EL (cell line): ENCODE measurements around the gene NTNG1.

Experiments
- DNase-seq: peaks from one replicate; pipeline ENCODE4 v3.0.0-alpha.2; 2016

Gene NTNG1

DNA sequence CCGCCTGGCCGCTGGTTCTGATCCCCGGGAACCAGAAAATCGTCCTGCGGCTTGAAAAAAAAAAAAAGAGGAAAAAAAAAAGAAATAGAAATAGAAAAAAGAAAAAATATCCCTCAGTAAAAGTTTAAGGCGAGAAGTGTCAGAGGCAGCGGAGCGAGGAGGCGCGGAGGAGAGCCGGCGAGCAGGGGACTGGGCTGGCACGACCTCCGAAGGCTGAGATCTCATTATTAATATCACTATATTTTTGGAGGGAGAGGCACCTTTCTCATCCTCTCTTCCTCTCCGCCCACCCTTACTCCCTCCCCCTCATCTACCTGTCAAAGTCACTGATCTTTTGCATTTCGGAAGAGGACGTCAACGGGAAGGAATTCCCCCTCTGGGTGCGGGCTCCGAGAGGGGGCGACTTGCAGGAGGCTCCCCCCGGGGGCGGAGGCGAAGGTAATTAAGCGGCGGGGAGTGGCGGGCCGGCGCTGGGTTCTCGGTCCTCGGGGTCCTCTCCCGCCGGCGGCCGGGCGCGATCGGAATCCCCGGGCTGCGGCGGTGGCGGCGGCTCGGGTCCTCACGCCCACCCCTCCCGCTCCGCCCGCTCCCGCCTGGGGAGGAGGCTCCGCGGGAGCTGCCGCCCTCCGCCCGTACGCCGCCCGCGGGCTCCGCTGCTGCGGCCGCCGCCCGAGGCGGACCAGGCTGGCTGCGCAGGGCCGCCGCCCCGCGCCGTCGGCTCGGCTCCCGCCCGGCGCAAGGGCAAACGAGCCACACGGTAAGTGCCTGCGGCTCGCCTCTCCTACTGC lies at the start of gene NTNG1:
Gene NTNG1 (plus strand): TSS at position 337 of the 788 bp plus-strand sequence.
- peak; percentile 42 for DNase-seq

DNA sequence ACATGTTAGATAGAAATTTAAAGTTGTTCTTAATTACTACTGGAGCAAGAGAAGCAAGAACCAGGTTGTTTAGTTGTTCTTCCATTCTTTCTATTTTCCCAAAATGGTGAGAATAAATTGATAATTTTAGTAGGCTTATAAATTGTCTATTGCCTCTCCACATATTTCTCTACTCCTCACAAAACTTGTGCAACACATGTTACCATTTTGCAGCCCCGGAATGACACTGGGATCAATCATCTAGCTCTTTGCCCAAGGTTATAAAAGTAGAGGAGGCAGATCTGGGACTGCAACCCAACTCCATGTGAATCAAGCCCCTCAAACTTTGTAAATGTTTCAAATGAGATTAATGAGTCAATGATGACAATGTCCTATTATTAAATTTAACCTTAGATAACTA lies 49.4 kb upstream of the NTNG1 start:
- no peak for DNase-seq

DNA sequence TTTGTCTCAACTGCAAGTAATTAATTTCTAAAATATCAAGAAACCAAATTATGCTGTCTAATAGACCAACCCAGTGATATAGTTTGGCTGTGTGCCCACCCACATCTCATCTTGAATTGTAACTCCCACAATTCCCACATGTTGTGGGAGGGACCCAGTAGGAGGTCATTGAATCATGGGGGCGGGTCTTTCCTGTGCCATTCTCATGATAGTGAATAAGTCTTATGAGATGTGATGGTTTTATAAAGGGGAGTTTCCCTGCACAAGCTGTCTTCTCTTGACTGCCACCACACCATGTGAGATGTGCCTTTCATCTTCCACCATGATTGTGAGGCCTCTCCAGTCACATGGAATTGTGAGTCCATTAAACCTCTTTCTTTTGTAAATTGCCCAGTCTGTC lies 47.4 kb upstream of the NTNG1 start:
- peak; percentile 8 for DNase-seq

DNA sequence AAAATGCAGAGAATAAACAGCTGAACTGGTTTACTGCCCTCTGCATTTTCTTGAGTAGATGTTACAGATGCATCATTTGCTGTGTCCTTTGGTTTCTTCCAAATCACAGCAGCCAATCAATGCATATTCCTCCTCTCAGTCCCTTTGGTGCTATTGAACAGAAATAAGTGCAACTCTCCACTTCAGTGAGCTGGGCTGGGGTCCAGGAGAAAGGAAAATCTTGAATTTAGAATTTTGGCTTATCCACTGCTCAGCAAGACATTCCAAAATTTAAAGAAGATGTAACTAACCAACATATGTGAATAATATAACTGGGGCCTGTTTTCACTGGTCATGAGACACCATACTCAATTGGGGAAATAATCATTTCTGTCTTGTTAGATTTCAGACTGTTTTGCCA lies 45.2 kb upstream of the NTNG1 start:
- no peak for DNase-seq

DNA sequence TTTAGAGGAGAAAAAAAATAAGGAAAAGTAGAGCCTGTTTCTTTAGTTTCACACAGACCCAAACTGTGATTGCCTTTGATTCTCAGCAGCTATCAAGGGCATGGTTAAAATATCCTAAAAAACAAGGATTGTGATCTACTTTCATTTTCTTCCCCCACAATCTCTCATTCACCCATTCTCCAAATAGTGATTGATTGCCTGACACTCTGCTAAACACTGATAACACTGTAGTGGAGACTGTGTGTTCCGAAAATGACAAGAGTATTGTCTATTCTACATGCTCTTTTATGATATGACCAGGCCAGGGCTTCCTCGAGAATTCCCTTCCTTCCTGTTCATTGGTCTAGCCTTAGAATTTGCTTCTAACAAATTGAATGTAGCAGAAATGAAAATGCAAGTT lies 44.1 kb upstream of the NTNG1 start:
- no peak for DNase-seq

DNA sequence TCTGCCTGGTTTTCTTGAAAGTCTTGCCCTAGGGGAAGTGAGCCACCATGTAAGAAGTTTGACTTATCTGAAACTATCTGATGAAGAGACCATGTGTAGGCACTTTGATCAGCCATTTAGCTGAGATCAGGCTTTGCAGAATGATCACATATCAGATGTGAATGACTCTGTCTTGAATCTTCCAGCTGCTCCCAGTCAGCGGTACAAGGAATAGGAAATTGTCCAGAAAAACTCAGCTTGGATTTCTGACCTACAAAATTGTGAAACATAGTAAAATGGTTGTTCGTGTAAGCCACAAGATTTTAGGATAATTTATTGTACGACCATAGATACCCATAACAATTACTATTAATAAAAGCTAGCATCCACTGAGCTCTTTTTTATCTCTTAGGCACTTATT lies 41.9 kb upstream of the NTNG1 start:
- no peak for DNase-seq

DNA sequence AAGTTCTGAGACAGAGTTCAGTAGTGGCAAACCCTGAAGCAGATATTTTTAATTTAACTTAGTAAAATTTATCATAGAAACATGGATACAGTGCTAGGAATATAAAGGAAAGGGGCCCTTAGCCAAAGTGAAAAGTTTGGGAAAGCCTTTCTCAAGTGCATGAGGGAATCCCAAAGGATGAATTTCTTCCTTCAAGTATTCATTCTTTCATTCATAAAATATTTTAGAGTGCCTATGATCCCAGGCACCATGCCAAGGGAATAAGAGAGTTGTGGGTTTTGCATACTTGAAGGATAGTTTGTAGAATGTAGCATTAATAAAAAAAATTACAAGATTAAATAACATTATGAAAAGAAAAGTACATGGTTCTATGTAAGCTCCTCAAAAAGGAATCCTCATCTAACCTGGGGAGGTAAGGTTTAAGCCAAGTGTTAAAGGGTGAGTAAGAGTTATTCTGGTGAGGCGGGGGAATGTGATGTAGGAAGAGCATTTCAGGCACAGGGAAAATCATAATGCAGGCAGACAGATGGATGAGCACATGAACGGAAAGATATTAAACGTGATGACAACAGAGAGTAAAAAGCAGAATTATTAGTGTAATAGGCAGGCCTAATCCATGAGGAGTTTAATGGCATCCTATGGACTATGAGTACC lies 40.4 kb upstream of the NTNG1 start:
- DNase-seq, result peak; percentile 5

DNA sequence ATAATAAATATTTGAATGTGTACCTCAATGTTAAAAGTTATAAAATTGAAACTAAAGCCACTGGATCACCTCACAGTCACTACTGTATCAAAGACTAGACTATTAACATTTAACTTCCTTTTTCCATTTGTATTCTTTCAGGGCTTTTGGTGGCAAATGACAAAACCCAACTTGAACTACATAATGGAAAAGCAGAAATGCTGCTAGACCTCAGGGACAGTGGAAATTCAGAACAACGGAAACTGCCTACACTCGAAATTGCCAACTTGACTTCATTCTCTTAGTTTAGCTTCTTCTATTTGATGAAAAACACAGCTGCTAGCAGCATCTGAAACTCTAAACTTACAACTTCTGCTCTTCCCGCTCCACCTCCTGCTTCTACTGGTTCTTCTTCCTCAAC lies 34.9 kb upstream of the NTNG1 start:
- no peak for DNase-seq

DNA sequence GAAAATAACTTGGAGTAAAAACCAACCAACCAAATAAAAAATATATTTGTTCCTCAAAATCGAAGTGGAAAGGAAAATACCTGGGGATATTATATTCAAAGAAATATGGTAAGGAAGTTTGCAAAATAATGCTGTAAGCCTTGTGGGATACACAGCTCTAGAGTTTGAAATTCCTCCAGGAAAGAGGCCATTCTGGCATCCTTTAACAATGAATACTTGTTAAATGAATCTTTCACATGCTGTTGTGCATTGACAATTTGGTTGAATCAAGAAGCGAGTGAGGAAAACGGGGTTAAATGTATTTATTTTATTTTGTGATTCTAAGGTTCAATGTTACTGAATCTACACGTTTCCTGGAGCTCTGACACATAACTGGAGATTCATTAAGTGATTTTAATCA lies 30.5 kb upstream of the NTNG1 start:
- DNase-seq, result peak; percentile 6

DNA sequence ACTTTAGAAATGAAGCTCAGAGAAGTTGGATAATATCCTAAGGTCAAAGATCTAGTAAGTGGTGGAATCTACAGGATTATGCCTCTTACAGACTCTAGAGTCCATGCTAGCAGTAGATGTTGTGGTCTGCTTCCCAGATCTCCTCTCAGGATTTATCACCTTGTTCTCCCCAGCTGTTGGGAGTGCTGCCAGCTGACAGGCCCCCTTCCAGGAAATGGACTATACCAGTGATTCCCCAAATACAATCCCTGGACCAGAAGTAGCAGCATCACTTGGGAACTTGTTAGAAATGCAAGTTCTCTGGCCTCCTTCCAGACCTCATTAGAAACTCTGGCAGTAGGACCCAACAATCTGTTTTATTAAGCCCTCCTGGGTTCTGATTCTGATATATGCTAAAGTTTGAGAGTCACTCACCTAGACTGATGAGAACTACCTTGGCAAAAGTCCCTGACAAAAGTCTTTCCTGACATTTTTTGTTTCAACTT lies 24.5 kb upstream of the NTNG1 start:
- no peak for DNase-seq

DNA sequence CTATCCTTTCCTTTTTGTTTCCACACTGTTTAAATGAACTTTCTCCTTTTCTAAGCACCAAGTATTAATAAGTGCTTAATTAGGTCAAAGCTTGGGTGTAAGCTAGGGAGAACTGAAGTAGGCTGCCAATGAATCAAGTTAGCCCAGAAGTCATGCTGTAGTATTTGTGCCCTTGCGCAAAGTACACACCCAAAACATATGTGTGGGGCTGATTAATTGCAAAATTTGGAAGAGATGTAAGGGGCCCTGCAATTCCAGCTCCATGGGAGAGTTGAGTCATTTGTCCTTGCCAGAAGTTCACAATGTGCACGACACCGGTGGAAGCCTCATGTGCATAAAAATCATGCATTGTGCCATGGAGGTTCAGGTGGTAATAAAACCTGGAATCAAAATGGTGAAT lies 18.6 kb upstream of the NTNG1 start:
- DNase-seq, result no peak

DNA sequence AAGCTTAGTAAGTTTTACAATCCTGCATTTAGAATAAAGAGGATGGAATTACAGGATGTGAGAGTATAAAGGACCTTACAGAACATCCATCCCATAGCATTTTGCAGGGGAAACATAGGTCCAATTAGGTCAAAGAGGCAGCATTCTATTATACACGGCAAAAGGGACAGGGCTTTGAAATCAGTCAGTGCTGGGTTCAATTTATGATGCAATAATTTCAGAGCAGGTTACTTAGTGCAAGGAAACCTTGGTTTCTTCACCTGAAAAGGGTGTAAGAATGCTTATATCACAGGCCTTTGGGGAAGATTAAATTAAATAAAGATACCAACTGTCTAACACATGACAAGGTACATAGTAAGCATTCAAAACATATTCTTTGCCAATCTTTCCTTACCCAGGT lies 17.1 kb upstream of the NTNG1 start:
- no peak for DNase-seq

DNA sequence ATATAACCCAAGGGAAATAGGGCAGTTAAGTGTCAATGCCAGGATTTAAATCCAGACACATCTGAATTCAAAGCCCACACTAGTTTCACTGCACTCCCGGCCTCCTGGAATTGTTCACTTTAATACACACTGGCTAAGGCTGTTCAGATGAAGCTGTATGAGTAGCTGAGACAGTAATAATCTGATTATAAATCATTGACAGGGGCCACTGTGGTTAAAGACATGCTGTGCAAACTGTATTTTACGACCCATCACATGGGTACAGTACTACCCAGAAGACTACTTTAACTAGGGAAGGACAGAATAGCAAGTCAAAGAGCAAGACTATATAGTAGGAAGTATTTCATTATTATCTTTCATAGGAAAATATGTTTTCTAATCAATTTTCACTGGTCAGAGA lies 16.1 kb upstream of the NTNG1 start:
- DNase-seq, result no peak

DNA sequence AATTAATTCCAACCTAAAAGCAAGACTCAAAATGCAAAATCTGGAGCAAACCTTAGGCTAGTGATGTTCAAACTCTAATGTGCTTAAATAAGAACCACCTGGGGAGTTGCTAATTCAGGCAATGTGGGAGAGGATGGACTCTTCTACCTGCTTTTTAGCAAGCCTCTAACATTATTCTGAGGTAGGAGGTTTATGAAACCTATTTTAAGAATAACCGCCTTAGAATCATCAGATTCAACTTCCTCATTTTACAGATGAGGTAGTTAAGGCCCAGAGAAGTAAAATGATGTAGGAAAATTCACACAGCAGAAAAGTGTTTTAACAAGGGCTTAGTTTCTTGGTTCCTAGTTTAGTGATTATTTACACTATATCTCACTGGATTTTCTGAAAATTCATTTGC lies 8.6 kb upstream of the NTNG1 start:
- no peak for DNase-seq

DNA sequence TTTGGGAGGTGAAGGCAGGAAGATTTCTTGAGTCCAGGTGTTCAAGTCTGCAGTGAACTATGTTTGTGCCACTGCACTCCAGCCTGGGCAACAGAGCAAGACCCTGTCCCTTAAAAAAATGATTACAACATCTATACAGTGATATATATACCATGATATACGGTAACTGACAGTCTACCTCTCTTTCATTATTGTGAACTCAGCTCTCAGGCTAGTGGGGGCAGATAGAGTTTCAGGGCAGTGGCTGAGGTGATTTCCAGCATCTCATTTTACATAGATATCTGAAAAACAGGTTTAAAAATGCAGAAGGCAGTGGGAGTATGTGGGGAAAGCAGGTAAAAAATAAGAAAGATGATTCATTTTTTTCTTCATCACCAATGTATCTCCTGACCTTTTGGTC lies 8.1 kb upstream of the NTNG1 start:
- no peak for DNase-seq

DNA sequence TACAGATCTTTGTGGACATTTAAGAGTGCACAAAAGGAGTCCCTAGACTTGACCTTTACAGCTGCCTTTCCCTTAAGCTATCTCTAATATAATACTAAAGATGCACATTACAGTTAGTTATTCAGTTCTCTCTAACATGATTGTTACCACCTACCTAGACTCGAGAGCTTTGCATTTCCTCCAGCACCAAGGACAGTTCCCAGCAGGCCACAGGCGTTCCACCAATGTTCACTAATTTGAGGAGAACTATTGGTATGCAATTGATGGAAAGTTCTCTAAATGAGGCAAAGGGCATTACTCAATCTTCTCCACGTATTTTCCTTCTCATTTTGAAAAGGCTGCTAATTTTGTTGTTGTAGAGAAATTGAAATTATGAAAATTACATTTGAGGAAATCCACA lies 5.4 kb upstream of the NTNG1 start:
- DNase-seq, result peak; percentile 53

DNA sequence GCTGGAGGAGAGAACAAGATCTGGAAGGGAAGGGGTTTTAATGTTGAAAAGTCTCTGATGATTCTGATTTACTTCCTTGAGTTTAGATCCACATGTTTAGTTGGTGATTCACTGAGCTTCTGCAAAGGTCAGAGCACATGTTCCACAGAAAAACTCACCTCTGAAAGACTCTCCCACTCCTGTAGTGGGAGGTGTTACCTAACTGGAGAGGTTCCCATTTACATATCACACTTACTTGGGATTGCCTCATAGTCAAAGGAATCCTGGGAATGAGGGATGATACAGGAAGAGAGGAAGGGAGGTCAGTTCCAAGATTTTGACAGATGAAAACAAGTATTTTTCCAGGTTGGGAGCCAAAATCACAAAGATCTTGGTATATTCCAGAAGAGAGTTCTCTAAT lies 2.7 kb upstream of the NTNG1 start:
- peak; percentile 33 for DNase-seq

DNA sequence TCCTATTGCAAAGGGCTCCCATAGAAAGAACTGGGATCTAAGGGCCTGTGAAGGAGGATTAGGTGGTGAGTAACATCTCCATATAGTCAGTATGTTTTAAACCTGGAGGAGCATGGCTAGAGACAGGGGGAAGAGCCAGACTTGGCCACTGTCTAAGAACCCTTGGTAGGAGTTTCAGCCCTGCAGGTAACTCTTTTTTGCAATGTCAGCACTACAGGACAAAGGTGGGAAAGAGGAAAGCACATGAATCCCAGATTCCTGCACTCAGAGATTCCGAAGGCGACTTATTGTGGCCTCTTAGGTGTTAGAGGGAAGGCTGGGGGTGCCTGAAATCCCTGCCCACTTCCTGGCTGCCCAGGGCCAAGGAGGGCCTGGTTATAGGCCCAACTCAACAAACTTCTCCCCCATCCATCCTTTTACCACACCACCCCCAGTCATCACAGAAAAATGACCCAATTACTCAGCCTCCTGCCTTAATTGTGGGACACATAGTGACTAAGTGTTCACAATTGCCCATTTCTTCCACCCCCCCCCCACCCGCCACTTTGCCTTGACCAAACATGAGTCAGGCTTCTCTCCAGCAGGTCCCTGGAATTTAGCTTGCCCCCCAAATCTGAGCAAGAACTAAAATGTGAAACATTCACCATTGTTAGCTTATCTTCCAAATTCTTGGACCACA lies 1.9 kb upstream of the NTNG1 start:
- peak; percentile 86 for DNase-seq

DNA sequence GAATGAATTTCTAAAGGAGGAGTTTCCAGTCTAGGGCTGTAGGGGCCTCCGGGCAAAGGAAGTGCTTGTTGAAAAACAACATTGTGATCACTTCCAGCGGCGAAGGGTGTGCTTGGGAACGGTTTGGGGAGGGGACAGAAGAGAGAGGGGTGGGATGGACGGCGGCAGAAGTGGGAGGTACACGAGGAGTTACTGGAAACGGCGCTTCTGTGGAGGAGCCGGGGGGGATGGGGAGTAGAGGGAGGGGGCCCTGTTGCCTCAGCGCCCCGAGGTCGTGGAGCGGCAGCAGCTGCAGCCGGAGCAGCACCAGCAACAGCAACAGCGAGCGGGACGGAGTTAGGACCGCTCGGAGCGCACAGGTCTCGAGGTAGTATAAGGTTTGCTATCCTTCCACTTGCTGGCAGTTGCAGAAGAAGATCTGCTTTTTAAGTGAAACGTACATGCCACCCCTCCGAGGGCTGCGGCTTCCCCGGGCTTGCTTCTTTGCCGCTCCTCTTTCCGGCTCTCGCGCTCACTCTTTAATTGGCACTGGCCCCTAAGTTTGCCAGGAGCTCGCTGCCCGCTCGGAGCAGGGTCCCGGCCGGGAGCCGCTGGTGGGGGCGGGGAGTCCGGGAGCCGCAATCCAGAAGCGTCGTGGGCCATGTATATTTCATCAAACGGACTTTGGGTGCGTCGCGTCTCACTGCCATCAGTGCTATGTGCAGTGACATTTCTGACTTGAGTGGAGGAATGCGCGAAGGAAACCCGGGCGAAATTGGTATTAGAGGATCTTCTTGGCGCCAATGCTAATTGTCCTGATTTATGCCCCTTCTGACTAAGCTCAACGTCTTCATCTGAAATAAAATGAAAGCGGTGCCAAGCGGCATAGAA lies 771 bp upstream of the NTNG1 start:
- peak; percentile 74 for DNase-seq

DNA sequence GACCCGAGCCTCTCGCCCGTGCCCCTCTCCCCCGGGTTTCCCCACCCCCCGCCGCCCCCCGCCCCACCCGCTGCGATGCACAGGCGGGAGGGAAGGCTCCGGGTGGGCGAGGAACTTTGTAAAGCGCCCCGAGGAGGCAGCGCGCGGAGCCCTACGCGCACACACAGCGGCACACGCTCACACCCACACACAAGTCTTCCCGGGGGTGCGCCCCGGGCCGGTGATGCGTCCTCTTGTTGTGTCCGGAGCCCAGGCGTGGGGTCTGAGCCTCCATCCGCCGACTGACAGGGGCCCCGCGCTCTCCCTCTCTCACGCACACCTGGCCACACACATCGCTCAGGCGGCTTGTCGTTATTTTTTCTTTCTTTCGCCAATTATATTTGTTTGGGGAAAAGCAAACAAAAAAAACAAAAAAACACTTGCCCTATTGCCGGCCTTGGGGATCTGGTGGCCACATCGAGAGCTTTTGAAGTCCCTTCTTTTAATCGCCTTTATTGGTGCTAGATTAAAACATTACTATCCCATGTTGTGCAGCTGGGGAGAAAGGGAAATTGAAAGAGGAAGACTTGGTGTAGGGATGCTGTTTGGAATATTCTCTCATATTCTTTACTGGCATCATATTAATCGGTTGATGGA lies 770 bp downstream of the NTNG1 start:
- DNase-seq, result peak; percentile 41

DNA sequence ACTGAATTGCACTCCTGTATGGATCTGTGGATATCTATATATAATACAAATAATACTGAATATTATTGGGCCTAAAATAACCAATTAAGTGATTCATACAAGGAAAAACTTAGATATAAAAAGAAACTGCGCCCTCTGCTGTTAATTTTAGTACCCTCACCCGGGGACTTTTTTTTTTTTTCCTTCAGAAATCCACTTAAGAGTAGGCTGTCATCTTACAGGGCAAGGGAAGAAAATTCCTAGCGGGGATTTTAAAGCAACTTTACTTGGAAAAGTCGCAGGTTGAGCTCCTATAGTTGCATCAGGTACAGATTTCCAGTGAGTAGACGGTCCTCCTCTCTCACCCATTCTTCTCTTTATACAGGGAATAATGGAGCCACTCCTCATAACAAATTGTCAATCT lies 1.3 kb downstream of the NTNG1 start:
- DNase-seq, result peak; percentile 65

DNA sequence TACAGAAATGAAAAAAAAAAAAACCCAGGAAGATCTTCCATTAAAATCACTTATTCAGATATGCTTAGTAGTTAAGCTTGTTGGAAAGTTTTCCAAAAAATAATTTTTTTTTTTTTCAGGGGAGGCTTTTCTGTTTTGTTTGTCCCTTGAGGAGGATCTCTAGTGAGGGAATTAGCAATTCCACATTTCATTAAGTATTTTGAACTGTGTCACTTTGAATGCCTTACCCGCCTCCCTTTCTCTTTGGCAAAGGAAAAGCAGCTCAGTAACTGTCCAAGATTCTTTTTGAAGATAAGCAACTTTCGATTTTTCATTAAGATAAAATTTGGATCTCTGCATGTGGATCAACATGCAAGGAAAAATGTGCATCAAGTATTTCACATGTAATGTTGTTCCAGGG lies 1.8 kb downstream of the NTNG1 start:
- DNase-seq, result no peak

DNA sequence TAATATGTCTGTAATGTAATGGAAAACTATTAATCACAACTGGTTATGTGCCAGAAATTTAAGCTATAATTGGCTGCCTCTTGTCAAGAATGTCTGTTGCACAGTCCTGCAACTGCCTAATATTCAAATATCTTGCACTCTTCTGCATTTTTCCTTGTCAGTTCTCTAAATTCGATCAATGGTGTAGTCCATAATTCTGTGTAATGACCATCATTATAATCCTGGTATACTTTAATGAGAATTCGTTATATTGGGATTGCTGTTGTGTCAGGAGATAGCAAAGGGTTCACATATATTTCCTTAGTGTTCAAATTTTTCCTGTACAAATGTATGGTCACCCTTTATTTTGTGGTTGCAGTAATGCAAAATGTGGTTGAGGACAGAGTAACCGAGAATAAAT lies 4.8 kb downstream of the NTNG1 start:
- DNase-seq, result no peak
